Measurements from ENCODE around the gene SHISA7.
A peak's percentile ranks its signal among the peaks of the same experiment; 100 is the strongest.

Gene SHISA7

DNA sequence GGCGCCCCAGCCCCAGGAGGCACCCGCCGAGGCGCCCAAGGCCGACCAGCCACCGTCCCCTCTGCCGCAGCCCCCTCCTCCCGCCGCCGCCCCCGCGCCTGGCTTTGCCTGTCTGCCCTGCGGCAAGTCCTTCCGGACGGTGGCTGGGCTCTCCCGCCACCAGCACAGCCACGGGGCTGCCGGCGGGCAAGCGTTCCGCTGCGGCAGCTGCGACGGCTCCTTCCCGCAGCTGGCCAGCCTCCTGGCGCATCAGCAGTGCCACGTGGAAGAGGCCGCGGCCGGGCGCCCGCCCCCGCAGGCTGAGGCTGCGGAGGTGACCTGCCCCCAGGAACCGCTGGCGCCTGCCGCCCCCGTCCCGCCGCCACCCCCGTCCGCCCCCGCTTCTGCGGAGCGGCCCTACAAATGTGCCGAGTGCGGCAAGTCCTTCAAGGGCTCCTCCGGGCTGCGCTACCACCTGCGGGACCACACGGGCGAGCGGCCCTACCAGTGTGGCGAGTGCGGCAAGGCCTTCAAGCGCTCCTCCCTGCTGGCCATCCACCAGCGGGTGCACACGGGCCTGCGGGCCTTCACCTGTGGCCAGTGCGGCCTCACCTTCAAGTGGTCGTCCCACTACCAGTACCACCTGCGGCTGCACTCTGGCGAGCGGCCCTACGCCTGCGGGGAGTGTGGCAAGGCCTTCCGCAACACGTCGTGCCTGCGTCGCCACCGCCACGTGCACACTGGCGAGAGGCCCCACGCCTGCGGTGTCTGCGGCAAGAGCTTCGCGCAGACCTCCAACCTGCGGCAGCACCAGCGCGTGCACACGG lies 39.3 kb upstream of the SHISA7 start:
- DNase-seq (ENCODE audit: low spot score): no peak

DNA sequence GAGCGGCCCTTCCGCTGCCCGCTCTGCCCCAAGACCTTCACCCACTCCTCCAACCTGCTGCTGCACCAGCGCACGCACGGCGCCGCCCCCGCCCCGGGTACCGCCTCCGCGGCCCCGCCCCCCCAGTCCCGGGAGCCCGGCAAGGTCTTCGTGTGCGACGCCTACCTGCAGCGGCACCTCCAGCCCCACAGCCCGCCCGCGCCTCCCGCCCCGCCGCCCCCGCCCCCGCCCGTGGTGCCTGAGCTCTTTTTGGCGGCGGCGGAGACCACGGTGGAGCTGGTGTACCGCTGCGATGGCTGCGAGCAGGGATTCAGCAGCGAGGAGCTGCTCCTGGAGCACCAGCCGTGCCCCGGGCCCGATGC lies 38.7 kb upstream of the SHISA7 start:
- no peak for DNase-seq (ENCODE audit: low spot score)

DNA sequence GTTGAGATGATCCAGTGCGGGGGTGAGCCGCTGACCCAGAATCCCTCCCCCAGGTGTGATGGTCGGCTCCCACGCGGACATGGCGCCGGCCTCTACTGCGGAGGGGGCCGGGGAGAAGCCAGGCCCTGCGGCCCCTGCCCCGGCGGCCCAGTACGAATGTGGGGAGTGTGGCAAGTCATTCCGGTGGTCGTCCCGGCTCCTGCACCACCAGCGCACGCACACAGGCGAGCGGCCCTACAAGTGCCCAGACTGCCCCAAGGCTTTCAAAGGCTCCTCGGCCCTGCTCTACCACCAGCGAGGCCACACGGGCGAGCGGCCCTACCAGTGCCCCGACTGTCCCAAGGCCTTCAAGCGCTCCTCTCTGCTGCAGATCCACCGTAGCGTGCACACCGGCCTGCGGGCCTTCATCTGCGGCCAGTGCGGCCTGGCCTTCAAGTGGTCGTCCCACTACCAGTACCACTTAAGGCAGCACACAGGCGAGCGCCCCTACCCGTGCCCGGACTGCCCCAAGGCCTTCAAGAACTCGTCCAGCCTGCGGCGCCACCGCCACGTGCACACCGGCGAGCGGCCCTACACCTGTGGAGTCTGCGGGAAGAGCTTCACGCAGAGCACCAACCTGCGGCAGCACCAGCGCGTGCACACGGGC lies 38.2 kb upstream of the SHISA7 start:
- no peak for DNase-seq (ENCODE audit: low spot score)

DNA sequence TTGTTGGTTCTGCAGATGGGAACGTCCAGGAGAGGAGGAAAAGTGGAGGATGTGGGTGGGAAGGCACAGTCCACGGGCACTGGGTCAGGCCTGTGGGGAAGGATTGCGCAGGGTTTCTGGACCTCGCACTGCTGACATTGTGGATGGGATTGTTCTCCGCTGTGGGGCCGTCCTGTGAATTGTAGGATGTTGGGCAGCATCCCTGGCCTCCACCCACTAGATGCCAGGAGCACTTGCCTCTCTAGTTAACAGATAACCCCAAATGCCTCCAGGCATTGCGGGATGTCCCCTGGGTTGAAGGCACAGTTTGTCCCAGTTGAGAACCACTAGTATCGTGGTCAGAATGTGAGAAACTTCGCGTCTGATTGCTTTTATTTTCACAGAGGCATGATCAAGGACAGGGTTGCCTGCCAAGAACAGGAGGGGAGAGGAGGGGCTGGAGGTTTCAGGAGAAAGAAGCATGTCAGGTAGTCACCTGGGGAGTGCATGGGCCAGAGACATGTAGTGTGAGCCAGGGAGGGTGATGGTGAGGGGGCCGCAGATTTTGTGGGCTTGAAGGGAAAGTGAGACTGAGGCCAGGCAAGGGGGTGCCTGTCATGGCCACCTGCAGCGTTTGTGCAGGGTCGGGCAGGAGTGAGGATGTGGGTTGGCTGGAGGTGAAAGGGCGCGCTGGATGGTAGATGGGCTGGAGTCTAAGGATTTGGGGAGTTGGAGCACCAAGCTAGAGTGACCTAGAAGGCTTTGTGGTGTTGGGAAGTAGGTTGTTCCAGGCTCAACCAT lies 36.5 kb upstream of the SHISA7 start:
- no peak for DNase-seq (ENCODE audit: low spot score)

DNA sequence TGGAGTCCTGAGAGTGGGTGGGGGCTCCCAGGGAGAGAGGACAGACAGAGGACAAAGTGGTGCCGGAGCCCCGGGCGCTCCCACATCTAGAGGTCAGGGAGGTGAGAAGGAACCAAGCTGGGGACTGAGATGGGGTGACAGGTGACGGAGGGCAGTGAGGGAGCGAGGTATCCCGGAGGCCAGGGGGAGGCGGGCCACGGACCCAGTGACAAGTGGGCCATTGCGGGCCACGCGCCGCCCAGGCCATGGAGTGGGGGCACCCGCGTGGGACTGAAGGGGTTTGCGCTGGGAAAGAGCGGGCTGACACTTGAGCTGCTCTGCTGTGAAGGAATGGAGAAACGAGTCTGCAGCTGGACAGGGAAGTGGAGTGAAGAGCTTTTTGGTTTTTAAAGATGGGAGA lies 35.9 kb upstream of the SHISA7 start:
- DNase-seq (ENCODE audit: low spot score): no peak

DNA sequence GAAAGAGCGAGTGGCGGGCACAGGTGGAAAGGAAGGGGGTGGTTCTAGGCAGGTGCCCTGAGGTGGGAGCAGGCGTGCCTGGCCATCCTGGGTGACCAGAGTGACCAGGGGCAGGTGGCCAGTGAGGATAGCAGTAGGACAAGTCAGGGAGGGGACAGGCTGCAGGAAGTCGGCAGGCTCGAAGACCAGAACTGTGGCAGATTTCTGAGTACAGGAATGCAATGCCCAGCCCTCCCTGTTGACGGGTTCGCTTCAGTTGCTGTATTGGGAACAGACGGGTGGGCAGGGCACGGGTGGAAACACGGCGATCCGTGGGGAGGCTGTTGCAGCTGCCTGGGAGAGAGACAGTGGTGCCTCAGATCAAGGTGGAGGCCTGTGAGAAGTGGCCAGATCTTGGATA lies 35.3 kb upstream of the SHISA7 start:
- no peak for DNase-seq (ENCODE audit: low spot score)

DNA sequence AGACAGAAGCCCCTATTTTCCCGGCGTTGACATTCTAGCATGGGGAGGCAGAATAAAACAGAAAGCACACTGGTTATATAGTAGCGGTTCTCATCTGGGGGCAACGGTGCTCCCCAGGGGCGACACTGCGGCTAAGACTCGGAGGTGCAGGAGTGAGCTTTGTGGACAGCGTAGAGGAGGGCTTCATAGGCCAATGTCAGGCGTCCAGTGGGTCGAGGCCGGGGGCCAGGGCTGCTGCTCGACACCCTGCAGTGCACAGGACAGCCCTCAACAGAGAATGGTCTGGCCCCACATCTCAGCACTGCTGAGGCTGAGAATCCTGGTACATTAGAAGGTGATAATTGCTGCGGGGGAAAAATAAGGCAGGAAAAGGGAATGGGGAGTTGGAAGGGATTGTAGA lies 34.8 kb upstream of the SHISA7 start:
- no peak for DNase-seq (ENCODE audit: low spot score)

DNA sequence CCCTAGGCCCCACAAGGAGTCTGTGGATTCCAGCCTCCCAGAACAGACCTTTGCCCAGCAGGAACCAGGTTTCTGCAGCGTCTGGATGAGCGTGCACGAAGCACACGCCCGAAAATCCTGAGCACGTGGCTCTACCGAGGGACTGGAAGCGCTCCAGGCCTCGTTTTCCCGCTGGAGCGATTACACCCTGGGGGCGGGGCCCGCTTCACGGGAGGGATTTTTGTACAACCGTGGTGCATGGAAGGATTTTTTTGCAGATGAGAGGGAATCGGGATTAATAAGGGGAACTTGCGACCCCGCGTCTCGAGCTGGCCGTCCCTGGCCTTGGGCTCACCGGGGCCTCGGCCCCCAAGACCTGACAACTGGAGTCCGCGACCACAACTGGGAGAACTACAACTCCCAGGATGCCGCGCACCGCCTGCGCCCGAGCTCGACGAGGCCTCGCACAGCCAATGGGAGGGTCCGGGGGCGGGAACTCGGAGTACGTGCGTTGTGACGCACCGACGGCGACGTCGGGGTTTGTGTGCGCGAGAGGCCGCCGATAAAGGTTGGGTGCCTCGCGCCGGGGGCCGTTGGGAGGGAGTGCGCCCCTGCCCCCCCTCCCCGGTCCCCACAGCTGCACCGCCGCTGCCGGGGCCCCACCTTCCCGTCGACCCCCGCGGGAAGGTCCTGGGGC lies 33.1 kb upstream of the SHISA7 start, which contains the start of gene ZNF628:
ZNF628 (plus strand) TSS at position 518 of the 676 bp plus-strand sequence. CDS start 3,294 bp downstream, outside the sequence.
- peak; percentile 98 for DNase-seq (ENCODE audit: low spot score)

DNA sequence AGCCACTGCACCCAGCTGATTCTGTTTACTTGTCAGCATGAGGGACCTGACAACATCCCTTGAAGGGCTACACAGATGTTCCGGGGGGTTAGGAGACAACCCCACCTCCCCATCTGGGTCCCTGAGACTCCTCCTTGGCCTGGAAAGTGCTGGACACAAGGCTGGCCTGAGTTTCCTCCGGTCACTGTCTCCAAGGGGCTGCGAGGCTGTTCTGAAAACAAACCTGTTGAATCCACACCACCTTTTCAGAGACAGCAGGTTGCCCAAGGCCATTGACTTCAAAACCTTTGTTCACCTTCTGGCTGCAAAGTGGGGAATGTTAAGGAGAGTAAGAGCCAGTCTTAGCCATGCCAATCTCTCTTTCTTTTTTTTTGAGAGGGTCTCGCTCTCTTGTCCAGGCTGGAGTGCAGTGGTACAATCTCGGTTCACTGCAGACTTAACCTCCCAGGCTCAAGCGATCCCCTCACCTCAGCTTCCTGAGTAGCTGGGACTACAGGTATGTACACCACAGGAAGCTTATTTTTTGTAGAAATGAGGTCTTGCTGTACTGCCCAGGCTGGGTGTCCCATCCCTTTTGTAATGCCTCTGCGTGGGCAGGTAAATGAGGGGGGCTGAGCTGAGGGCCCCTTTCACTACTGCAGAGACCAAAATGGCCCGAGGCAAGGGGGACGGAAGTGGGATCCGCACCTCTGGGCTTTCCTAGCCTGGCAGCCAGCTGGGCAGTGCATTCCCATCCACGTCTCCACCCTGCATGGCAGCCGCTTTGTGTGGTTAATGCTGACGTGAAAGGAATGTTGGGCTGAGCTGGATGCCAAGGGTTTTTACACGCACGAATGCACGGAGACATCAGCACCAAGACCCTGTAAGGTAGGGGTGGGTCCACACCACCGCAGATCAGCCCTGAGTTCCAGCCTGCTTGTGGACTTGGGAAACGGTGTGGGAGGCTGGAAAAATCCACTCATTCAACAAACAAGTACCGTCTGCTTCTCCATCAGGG lies 31.5 kb upstream of the SHISA7 start:
- DNase-seq (ENCODE audit: low spot score): no peak

DNA sequence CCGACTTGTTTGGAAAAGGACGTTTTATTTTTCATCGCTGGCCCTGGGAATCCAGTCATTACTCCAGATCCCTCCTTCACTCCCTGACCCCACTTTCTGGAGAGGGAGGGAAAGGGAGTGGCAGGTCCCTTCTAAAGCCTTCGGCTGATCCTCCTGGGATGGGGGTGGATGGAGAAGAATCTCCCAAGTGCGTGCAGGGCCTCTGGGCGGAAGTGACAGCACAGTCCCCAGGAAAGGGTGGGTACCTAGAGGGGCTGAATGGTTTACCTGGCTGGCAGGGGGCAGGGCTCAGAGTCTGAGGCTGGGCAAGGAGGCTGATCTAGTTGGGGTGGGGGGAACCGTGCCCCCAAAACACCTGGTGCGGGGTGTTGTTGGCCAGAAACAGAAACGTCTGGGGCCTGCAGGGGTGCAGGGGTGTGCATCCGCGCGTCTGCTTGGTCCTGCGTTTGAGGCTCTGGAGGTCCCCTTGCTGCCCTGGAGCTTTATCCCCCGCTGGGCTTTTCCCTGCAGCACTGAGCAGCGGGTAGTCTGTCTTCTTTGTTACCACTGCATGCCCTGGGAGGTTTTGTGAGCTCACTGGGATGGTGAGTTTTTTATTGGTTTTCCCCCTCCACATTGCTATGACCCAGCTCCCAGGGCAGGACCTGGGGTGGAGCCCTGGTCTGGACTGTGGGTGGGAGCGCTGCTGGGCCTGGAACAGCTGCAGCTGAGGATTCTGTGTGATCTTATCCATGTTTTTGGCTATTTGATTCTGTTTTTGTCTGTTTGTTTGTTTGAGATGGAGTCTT lies 30.3 kb upstream of the SHISA7 start:
- DNase-seq (ENCODE audit: low spot score): no peak

DNA sequence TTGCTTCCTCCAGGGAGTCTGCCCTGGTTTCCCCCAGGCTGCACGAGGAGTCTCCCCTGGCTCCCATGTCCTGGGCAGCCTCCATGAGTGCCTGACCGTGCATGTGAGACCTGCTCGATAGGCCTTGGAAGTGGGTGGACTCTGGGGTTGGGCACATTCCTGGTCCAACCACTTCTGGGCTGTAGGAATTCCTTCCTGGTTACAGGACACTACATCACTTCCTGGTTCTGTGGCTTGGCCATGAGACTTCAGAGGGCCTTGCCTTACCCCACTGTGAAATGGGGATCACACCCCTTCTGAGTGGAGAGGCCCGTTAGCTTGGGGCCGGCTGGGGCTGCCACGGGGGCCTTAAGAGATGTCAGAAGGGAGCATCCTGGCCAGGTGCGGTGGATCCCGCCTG lies 29.4 kb upstream of the SHISA7 start:
- no peak for DNase-seq (ENCODE audit: low spot score)

DNA sequence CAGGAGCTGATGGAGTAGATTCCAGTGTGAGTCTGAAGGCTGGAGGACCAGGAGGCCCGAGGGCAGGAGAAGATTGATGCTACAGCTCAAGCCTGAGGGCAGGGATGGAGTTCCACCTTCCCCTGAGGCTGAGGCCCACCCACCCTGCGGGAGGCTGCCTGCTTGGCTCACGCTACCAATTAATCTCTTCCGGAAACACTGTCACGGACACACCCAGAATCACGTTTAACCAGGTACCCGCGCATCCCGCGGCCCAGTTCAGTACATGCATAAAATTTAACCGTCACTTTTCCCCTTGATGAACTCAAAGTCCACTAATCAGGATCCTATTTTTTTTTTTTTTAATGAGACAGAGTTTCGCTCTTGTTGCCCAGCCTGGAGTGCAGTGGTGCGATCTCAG lies 28.2 kb upstream of the SHISA7 start:
- no peak for DNase-seq (ENCODE audit: low spot score)

DNA sequence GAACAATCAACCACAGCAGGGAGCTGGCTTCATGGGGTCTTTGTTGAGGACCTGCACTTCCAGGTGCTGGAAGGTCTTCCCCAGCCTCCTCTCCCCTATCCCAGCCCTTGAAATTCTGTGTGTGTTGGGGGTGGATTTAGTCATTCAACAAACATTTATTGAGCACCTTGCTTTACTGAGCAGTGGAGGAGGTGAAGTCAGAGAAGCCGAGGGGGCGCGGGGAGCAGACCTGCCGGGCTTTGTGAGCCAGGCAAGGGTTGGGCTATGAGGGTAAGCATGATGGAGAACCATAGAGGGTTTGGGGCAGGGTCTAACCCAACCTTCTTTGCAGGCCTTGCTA lies 24.9 kb upstream of the SHISA7 start:
- DNase-seq (ENCODE audit: low spot score): no peak

DNA sequence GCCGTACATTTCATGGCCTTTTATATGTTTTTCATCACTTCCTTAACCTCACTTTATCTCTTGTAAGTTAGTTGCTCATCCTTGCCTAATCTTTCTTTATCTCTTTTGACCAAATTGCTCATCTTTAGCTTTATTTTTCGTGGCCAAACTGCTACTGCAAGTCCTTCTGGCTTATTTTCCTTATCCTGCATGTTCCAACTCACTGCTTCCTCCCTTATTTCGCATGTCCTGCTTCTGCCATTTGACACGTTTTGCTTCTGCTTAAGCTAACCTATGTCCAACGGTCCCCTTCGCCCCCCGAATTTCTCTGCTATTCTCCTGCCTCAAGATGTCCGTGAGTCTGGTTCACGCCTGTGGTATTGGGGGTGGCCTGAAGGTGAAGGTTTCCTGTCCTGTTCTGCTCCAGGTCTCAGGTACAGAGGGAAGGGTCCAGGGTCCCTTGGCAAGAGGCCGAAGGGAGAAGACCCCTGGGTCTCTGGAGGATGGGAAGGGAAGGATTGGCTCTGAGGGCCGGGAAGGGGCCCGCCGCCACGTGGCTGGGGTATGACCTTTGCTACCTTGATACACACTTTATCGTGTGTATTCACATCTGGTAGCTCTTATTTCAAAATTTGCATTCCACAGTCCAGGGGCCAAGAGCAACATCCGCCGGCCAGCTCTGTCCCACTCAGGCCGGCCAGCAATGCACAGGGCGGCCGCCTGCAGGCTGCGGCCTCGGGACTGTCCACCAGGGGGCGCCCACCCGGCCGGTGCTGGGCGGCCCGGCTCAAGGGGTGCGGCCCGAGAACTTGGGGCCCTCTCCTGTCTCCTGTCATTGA lies 24.3 kb upstream of the SHISA7 start:
- DNase-seq (ENCODE audit: low spot score): no peak

DNA sequence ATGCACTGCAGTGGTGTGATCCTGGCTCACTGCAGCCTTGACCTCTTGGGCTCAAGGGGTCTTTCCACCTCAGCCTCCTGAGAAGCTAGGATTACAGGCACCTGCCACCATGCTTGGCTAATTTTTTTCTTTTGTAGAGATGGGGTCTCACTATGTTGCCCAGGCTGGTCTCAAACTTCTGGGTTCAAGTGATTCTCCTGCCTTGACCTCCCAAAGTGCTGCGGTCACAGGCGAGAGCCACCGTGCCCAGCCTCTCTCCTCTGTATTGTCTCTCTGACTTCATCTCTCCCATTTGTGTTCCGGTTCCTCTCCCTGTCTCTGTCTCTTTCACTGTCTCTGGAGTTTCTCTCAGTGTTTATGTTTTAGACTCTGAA lies 23.1 kb upstream of the SHISA7 start:
- no peak for DNase-seq (ENCODE audit: low spot score)

DNA sequence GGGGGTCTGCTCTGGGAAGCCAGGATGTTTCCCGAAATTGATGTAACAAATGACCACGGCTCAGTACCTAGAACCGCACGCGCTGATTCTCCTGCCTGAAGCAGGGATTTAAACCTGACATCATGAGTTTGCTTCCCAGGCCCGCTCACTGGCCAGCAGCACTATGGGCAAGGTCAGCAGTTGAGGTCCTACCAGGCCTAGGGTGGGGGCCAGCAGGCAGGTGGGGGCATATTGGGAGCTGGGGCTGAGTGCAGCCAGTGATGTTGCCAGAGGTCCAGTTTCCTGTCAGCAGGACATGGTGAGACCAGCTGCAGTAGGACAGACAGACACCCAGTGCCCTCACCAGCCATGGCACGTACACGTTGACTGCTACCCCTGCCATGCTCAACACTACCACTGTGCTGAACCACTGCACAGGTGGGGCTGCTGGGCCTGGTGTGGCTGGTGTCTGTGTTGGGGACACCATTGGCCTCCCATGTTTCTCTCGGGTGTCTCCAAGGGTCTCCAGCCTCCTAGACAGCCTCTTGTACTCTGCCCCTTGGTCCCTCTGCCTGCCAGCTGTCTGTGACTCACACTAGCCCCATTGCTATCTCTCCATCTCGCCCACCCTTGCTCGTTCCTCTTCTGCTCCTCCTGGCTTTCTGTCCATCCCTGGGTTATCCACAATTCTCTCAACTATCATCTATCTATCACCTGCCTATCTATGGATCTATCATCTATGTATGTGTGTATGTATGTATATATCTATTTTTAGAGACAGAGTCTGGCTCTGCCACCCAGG lies 22.6 kb upstream of the SHISA7 start:
- no peak for DNase-seq (ENCODE audit: low spot score)

DNA sequence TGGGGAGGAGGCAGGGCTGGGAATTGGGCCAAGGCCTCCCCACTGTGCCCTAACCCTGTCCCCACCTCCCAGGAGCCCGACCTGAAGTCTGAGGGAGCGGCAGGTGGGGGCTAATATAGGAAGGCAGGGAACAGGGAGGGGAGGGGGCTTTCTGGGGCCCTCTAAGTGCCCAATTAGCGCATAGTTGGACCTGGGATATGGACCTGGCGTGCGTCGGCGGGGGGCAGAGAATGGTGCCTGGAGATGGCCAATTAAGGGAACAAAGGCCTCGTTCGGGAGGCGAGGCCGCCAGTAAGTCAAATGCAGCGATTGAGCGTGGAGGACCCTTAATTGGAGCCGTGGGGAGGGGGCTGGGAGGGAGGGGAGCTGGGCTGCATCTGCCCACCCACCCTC lies 21.6 kb upstream of the SHISA7 start, which contains the start of gene C19orf85:
C19orf85 (minus strand) TSS at position 90 of the 393 bp plus-strand sequence. CDS start 197 bp downstream, outside the sequence.
- DNase-seq (ENCODE audit: low spot score): no peak

DNA sequence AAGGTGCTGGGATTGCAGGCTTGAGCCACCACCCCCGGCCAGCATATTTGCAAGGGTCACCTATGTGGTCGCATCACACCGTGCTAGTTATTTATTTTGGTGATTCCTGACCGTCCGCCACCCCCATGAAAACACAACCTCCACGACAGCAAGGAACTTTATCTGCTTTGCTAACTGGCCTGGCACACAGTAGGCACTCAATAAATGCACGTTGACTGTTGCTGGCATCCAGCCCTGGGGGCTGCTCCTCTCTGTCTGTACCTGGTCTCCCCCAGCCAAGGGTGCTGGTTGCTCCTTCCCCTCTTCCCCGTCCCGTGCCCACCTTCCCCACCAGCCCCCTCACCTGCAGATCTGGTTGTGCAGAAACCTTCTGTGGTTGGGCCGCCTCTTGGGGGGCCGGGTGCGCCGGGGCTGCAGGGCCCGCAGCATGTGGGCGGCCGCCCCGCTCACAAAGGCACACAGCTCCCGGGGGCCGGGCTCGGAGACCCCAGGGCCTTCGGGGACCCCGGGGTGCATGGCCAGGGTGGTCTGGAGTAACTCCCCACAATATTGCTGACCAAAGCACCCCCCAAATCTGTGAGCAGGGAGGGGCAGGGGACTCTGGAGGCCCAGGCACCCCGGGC lies 21.1 kb upstream of the SHISA7 start:
- no peak for DNase-seq (ENCODE audit: low spot score)

Data from cerebellar cortex (tissue), 1 donor.